Breast epithelium (tissue), 3 donors: ENCODE measurements around the gene AAR2.

Experiments
- POLR2A ChIP-seq: fragments of 450-650 bp; IDR thresholded peaks from one replicate; pipeline ENCODE4 v1.6.1; 2016; ENCODE audit warnings: antibody characterized with exemption, mild to moderate bottlenecking, moderate library complexity
- TF ChIP-seq, protein P1 (sequence below), 3 donors: fragments of 450-650 bp; IDR thresholded peaks; one replicate each; pipeline ENCODE4 v1.5.1; 2016 to 2017; ENCODE audit warnings: antibody characterized with exemption in 3 of 3, mild to moderate bottlenecking in 3 of 3, moderate library complexity in 3 of 3

DNA sequence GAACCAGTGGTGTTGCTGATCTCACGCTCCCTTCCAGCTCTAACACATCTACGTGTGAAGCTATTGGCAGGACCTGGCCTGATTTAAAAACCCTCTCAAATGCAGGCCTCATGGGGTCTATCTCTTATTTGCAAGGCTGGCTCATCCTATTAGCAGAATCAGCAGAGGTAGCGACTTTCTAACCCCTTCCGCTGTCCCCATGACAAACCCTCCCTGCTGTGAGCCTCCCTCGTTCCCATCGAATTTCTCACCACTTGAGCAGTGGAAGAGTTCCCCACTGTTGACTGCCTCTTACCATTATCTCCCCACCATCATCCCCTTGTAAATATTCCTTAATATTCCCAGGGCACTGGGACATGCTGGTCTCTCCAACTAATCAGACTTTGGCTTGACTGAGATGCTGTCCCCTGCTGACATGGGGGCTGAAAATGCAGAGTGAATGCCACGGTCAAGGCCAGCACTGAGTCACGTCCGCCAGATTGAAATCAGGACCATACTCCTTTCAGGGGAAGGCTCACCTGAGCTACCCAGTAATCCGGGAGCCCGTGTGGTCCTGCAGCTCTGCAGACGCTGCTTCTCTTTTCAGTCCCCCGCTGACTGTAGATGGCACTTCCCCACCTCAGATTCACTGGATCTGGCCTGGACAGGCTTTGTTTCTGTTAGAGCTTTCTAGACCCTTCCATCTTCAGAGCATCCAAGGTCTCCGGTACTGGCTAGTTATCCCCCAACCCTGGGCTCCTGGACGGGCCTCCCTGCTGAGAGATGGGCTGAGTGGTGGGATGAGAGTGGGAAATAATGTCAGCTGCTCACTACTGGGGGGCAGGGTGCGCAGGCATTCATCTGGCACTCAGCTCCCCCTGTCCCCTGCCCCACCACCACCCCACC, 23.1 kb downstream of the AAR2 start:
- TF ChIP-seq POLR2A, result no peak
- TF ChIP-seq, protein P1, sequence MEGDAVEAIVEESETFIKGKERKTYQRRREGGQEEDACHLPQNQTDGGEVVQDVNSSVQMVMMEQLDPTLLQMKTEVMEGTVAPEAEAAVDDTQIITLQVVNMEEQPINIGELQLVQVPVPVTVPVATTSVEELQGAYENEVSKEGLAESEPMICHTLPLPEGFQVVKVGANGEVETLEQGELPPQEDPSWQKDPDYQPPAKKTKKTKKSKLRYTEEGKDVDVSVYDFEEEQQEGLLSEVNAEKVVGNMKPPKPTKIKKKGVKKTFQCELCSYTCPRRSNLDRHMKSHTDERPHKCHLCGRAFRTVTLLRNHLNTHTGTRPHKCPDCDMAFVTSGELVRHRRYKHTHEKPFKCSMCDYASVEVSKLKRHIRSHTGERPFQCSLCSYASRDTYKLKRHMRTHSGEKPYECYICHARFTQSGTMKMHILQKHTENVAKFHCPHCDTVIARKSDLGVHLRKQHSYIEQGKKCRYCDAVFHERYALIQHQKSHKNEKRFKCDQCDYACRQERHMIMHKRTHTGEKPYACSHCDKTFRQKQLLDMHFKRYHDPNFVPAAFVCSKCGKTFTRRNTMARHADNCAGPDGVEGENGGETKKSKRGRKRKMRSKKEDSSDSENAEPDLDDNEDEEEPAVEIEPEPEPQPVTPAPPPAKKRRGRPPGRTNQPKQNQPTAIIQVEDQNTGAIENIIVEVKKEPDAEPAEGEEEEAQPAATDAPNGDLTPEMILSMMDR (IDR thresholded peaks at IDR 0.05), result no peak
